GM18520 (cell line): ENCODE data around the gene WNT3A.
"Not testable (repeated sequence)": the region's sequence is repeated elsewhere in the genome, so short reads cannot be mapped to it uniquely, and the experiment has no call there.

Source experiments
- ATAC-seq: cut with Tn5 transposase; IDR thresholded peaks from one replicate; pipeline ENCODE4 v1.9.1; 2021; ENCODE audit not compliant: unreplicated experiment

WNT3A gene

GRCh38 chr1:228006786-228007048, at the start of gene WNT3A:
TSS of gene WNT3A (plus strand) at chr1:228006998. CDS start at chr1:228007129, 131 bp downstream.
- ATAC-seq: no peak

- ATAC-seq: no peak
Observed at GRCh38 chr1:227958617-227959324, 48.0 kb upstream of the WNT3A start.

GRCh38 chr1:227959325-227959860, 47.4 kb upstream of the WNT3A start:
- ATAC-seq: no peak

GRCh38 chr1:227961651-227962466, 44.9 kb upstream of the WNT3A start:
- no peak for ATAC-seq

GRCh38 chr1:227966733-227967132, 40.1 kb upstream of the WNT3A start:
- ATAC-seq: not testable (repeated sequence)

GRCh38 chr1:227967815-227968214, 39.0 kb upstream of the WNT3A start:
- ATAC-seq: not testable (repeated sequence)

GRCh38 chr1:227970076-227970995, 36.5 kb upstream of the WNT3A start:
- ATAC-seq: not testable (repeated sequence)

- ATAC-seq: not testable (repeated sequence)
Observed at GRCh38 chr1:227971216-227971615, 35.6 kb upstream of the WNT3A start.

- not testable (repeated sequence) for ATAC-seq
Observed at GRCh38 chr1:227971643-227972282, 35.0 kb upstream of the WNT3A start.

- not testable (repeated sequence) for ATAC-seq
Observed at GRCh38 chr1:227972283-227972679, 34.5 kb upstream of the WNT3A start.

GRCh38 chr1:227972843-227973374, 33.9 kb upstream of the WNT3A start:
- ATAC-seq: not testable (repeated sequence)

GRCh38 chr1:227973724-227974288, 33.0 kb upstream of the WNT3A start:
- ATAC-seq: not testable (repeated sequence)

- not testable (repeated sequence) for ATAC-seq
Observed at GRCh38 chr1:227975583-227976283, 31.1 kb upstream of the WNT3A start.

- no peak for ATAC-seq
Observed at GRCh38 chr1:227987181-227987580, 19.6 kb upstream of the WNT3A start.

- ATAC-seq: no peak
Observed at GRCh38 chr1:227994632-227995300, 12.0 kb upstream of the WNT3A start.

GRCh38 chr1:227996187-227996950, 10.4 kb upstream of the WNT3A start:
- ATAC-seq: no peak

- no peak for ATAC-seq
Observed at GRCh38 chr1:227998374-227999055, 8.3 kb upstream of the WNT3A start.
